ENCODE measurements around the gene SLC15A1. TPM values are rescaled to one million over a fixed set of nuclear protein-coding genes. Genes with fewer than 3 reads are reported as not detected.
A peak's percentile ranks its signal among the peaks of the same experiment; 100 is the strongest.
"Not testable (repeated sequence)": the region's sequence is repeated elsewhere in the genome, so short reads cannot be mapped to it uniquely, and the experiment has no call there.

SLC15A1 gene
- total RNA-seq, 1 donor, result not detected

- DNase-seq (ENCODE audit: low read depth), result no peak
- no peak for TF ChIP-seq CTCF (IDR thresholded peaks at IDR 0.05; ENCODE audit: insufficient read depth, low read depth, low read length)
- no peak overlapping the region for H3K4me3 ChIP-seq (ENCODE audit: low read depth, low read length)
These were observed 3.3 kb upstream of the SLC15A1 start for GRCh38 chr13:98755729-98756128.

- H3K4me3 ChIP-seq (ENCODE audit: low read depth, low read length), result no peak overlapping the region
- no peak for TF ChIP-seq CTCF (IDR thresholded peaks at IDR 0.05; ENCODE audit: insufficient read depth, low read depth, low read length)
- DNase-seq (ENCODE audit: low read depth), result no peak
These were observed 2.6 kb upstream of the SLC15A1 start for GRCh38 chr13:98755116-98755515.

GRCh38 chr13:98754468-98754867 is 2.0 kb upstream of the SLC15A1 start:
- DNase-seq (ENCODE audit: low read depth), result not testable (repeated sequence)

GRCh38 chr13:98751861-98752466 is 508 bp downstream of the SLC15A1 start:
- H3K4me3 ChIP-seq (ENCODE audit: low read depth, low read length), result peak overlapping the region; percentile 5
- no peak for DNase-seq (ENCODE audit: low read depth)
- TF ChIP-seq CTCF (IDR thresholded peaks at IDR 0.05; ENCODE audit: insufficient read depth, low read depth, low read length), result no peak

More at GRCh38 chr13:98754468-98754867, 2.0 kb upstream of the SLC15A1 start:
- not testable (repeated sequence) for H3K4me3 ChIP-seq (ENCODE audit: low read depth, low read length)

GRCh38 chr13:98751367-98751782 is 1.1 kb downstream of the SLC15A1 start:
- no peak for DNase-seq (ENCODE audit: low read depth)
- no peak for TF ChIP-seq CTCF (IDR thresholded peaks at IDR 0.05; ENCODE audit: insufficient read depth, low read depth, low read length)

GRCh38 chr13:98749501-98749900 is 3.0 kb downstream of the SLC15A1 start:
- no peak overlapping the region for H3K4me3 ChIP-seq (ENCODE audit: low read depth, low read length)
- DNase-seq (ENCODE audit: low read depth), result peak; percentile 44
- TF ChIP-seq CTCF (IDR thresholded peaks at IDR 0.05; ENCODE audit: insufficient read depth, low read depth, low read length), result no peak

More at GRCh38 chr13:98751367-98751782, 1.1 kb downstream of the SLC15A1 start:
- H3K4me3 ChIP-seq (ENCODE audit: low read depth, low read length), result no peak overlapping the region

GRCh38 chr13:98746968-98747367 is 5.5 kb downstream of the SLC15A1 start:
- peak; percentile 29 for DNase-seq (ENCODE audit: low read depth)
- TF ChIP-seq CTCF (IDR thresholded peaks at IDR 0.05; ENCODE audit: insufficient read depth, low read depth, low read length), result no peak
- H3K4me3 ChIP-seq (ENCODE audit: low read depth, low read length), result no peak overlapping the region
